Loucy (cell line): ENCODE results near the gene RAB25.

Experiments
- H2AFZ ChIP-seq: fragments of 200-600 bp; sonication (generic); 2 replicates; pipeline ENCODE4 v1.6.0; 2016; ENCODE audit warnings: antibody characterized with exemption, mild to moderate bottlenecking, low read length, moderate library complexity
- H3F3A ChIP-seq: fragments of 200-600 bp; 2 replicates; pipeline ENCODE4 v1.6.0; 2016; ENCODE audit warnings: antibody characterized with exemption, low read depth, mild to moderate bottlenecking
- H3K27me3 ChIP-seq: fragments of 200-600 bp; sonication (generic); 2 replicates; pipeline ENCODE4 v1.6.1; 2014; ENCODE audit warnings: low read length, mild to moderate bottlenecking; ENCODE audit not compliant: insufficient read depth, poor library complexity, severe bottlenecking
- H3K36me3 ChIP-seq: fragments of 200-600 bp; sonication (generic); 2 replicates; pipeline ENCODE4 v1.6.1; 2016; ENCODE audit warnings: low read length; ENCODE audit not compliant: insufficient read depth
- H3K4me1 ChIP-seq: fragments of 200-600 bp; sonication (generic); 2 replicates; pipeline ENCODE4 v1.5.1; 2014; ENCODE audit warnings: low read length, mild to moderate bottlenecking; ENCODE audit not compliant: insufficient read depth, poor library complexity, severe bottlenecking
- H3K4me2 ChIP-seq: fragments of 200-600 bp; sonication (generic); 2 replicates; pipeline ENCODE4 v1.6.0; 2014; ENCODE audit warnings: antibody characterized with exemption, low read length, low read depth, mild to moderate bottlenecking; ENCODE audit not compliant: poor library complexity, severe bottlenecking
- H3K4me3 ChIP-seq: fragments of 200-600 bp; sonication (generic); 2 replicates; pipeline ENCODE4 v1.5.1; 2014; ENCODE audit warnings: low read length, mild to moderate bottlenecking, mixed read lengths; ENCODE audit not compliant: poor library complexity, severe bottlenecking
- H3K79me2 ChIP-seq: fragments of 200-600 bp; sonication (generic); 2 replicates; pipeline ENCODE4 v1.6.1; 2014; ENCODE audit warnings: low read length; ENCODE audit not compliant: insufficient read depth
- H3K9ac ChIP-seq: fragments of 200-600 bp; sonication (generic); 2 replicates; pipeline ENCODE4 v1.6.0; 2014; ENCODE audit warnings: mild to moderate bottlenecking, low read depth, low read length, moderate library complexity; ENCODE audit not compliant: poor library complexity, severe bottlenecking
- H3K9me2 ChIP-seq: fragments of 200-600 bp; sonication (generic); replicated peaks from 2 replicates; pipeline ENCODE4 v1.6.1; 2016; ENCODE audit warnings: low read depth, low read length, mixed read lengths
- H3K9me3 ChIP-seq: fragments of 200-600 bp; sonication (generic); 2 replicates; pipeline ENCODE4 v1.6.1; 2014; ENCODE audit warnings: mild to moderate bottlenecking, antibody characterized with exemption, low read length, low read depth; ENCODE audit not compliant: insufficient read depth
- H4K20me1 ChIP-seq: fragments of 200-600 bp; sonication (generic); 2 replicates; pipeline ENCODE4 v1.6.0; 2014; ENCODE audit warnings: antibody characterized with exemption, low read length, mild to moderate bottlenecking; ENCODE audit not compliant: insufficient read depth, poor library complexity, severe bottlenecking
- CTCF ChIP-seq: fragments of 200-600 bp; sonication (generic); conservative IDR thresholded peaks from 2 replicates; pipeline ENCODE4 v1.5.1; 2014; ENCODE audit warnings: mild to moderate bottlenecking, antibody characterized with exemption, low read length
- EZH2phosphoT487 ChIP-seq: fragments of 200-600 bp; IDR thresholded peaks from 2 replicates; pipeline ENCODE4 v1.6.1; 2018; ENCODE audit warnings: antibody characterized with exemption, mild to moderate bottlenecking, moderate library complexity, borderline replicate concordance

Gene RAB25

GRCh38 chr1:156117414-156118176 lies 56.6 kb downstream of the RAB25 start:
- Histone ChIP-seq H3K36me3 (no peaks in the 10 kb centered on the region), H3K9me2 (no peaks in the 10 kb centered on the region), H3K4me2 (no peak overlapping the region), H3F3A (no peaks in the 10 kb centered on the region), H3K4me3 (no peak overlapping the region), H3K4me1 (peaks cover 9% of the 10 kb centered on the region), H3K9me3 (no peaks in the 10 kb centered on the region), H3K9ac (no peak overlapping the region), H2AFZ (no peak overlapping the region), H3K79me2 (no peaks in the 10 kb centered on the region), H3K27me3 (no peaks in the 10 kb centered on the region), H4K20me1 (no peaks in the 10 kb centered on the region)
- TF ChIP-seq CTCF (no peak), EZH2phosphoT487 (no peak)

GRCh38 chr1:156118177-156118868 lies 57.4 kb downstream of the RAB25 start:
- no peak overlapping the region for H2AFZ ChIP-seq
- H3K27me3 ChIP-seq: no peaks in the 10 kb centered on the region
- peaks cover 12% of the 10 kb centered on the region for H3K4me1 ChIP-seq
- H3K4me3 ChIP-seq: no peak overlapping the region
- no peak overlapping the region for H3K9ac ChIP-seq
- no peaks in the 10 kb centered on the region for H3K36me3 ChIP-seq
- no peaks in the 10 kb centered on the region for H3K9me3 ChIP-seq
- no peaks in the 10 kb centered on the region for H3K9me2 ChIP-seq
- no peaks in the 10 kb centered on the region for H3K79me2 ChIP-seq
- no peaks in the 10 kb centered on the region for H4K20me1 ChIP-seq
- H3K4me2 ChIP-seq: no peak overlapping the region
- TF ChIP-seq CTCF (no peak), EZH2phosphoT487 (no peak)
- no peaks in the 10 kb centered on the region for H3F3A ChIP-seq

GRCh38 chr1:156119503-156120209 lies 58.7 kb downstream of the RAB25 start:
- Histone ChIP-seq H3K27me3 (no peaks in the 10 kb centered on the region), H3K4me2 (no peak overlapping the region), H3K9me3 (no peaks in the 10 kb centered on the region), H3K4me1 (peaks cover 12% of the 10 kb centered on the region), H3K9me2 (no peaks in the 10 kb centered on the region), H4K20me1 (no peaks in the 10 kb centered on the region), H3K36me3 (no peaks in the 10 kb centered on the region), H2AFZ (peak overlapping the region; percentile 79; the same call in 1 of the 2 replicates), H3K4me3 (no peak overlapping the region), H3K9ac (no peak overlapping the region), H3K79me2 (no peaks in the 10 kb centered on the region), H3F3A (no peaks in the 10 kb centered on the region)
- TF ChIP-seq EZH2phosphoT487 (no peak), CTCF (no peak)
